Heart left ventricle (tissue), 13 donors: ENCODE measurements around the gene KRABD2.

ENCODE experiments used
- POLR2A ChIP-seq, 2 donors: fragments of 450-650 bp; IDR thresholded peaks; one replicate each; pipeline ENCODE4 v1.6.1; 2017; ENCODE audit warnings: antibody characterized with exemption in 2 of 2, mild to moderate bottlenecking in 2 of 2, moderate library complexity in 2 of 2
- TF ChIP-seq, protein P1 (sequence below), 12 donors: fragments of 200-600 bp; sonication (generic) in 4 of 12; IDR thresholded peaks; one replicate each; pipeline versions ENCODE4 v1.5.0 to v1.8.0; 2018 to 2022; ENCODE audit warnings: antibody characterized with exemption in 12 of 12, mild to moderate bottlenecking in 5 of 12
- donor health status: ischemic (EF 13 %, LVEDD 7.1; RV severe dilation, severe dysfunction).
- donor health status: DM: no; HTN: yes; CAD: no.
- donor health status: DM: no; HTN: no; CAD: no.
- donor health status: ischemic (EF 25% LVEDD 6.9; RV normal size, moderate dysfunction).
- donor health status: ischemic (EF 25% LVEDD 5.7; RV mildly dilated, moderate dysfunction).
- donor health status: ischemic (EF 35%, LVEDD 5.7; RV mildly dilated, moderate dysfunction).
- donor health status: nonischemic (EF 11% LVEDD 7.7; RV severe dilation, severe dysfunction).
- donor health status: DM: yes; HTN: yes; CAD: no.
- donor health status: PGD.
- donor health status: ischemic (EF 29% LVEDD 5.4; RV normal size, mild dysfunction).
- donor health status: nonischemic (EF 23%, LVEDD 6.1; RV moderate dilation, normal function).

DNA sequence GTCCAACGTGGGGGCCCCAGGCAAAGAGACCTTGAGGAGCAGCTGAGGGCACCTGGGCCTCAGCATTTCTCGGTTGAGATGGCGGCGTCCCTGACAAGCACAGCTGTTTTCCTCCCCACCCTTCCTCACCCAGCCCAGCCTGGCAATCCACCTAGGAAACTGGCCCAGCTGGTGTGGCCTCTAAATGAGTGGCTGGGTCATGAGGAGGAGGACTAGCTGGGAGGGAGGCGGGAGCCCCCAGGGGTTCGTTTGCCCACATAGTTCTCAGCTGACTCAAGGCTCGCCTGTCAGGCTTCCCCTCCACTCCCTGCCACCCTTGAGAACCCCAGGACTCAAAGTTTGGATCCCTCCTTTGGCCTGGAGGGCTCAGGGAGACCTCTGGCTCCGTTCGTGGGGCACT is 15.2 kb upstream of the KRABD2 start:
- TF ChIP-seq, protein P1, sequence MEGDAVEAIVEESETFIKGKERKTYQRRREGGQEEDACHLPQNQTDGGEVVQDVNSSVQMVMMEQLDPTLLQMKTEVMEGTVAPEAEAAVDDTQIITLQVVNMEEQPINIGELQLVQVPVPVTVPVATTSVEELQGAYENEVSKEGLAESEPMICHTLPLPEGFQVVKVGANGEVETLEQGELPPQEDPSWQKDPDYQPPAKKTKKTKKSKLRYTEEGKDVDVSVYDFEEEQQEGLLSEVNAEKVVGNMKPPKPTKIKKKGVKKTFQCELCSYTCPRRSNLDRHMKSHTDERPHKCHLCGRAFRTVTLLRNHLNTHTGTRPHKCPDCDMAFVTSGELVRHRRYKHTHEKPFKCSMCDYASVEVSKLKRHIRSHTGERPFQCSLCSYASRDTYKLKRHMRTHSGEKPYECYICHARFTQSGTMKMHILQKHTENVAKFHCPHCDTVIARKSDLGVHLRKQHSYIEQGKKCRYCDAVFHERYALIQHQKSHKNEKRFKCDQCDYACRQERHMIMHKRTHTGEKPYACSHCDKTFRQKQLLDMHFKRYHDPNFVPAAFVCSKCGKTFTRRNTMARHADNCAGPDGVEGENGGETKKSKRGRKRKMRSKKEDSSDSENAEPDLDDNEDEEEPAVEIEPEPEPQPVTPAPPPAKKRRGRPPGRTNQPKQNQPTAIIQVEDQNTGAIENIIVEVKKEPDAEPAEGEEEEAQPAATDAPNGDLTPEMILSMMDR (IDR thresholded peaks at IDR 0.05), result no peak
- TF ChIP-seq POLR2A (IDR thresholded peaks at IDR 0.05), result no peak
